ENCODE measurements around the gene ZNF385D.

The ZNF385D gene

GRCh38 chr3:21682206-21682605 lies 68.8 kb downstream of the ZNF385D start:
- in situ Hi-C loops (cut with HindIII; ENCODE audit: low sequenced_read_pairs): no loop called here

- in situ Hi-C loops (cut with HindIII; ENCODE audit: low sequenced_read_pairs): no loop called here
Measured at GRCh38 chr3:21673393-21673792, 77.6 kb downstream of the ZNF385D start.

GRCh38 chr3:21672303-21672702 lies 78.7 kb downstream of the ZNF385D start:
- in situ Hi-C loops (cut with HindIII; ENCODE audit: low sequenced_read_pairs): no loop called here

- in situ Hi-C loops (cut with HindIII; ENCODE audit: low sequenced_read_pairs): no loop called here
Measured at GRCh38 chr3:21670386-21670785, 80.6 kb downstream of the ZNF385D start.

GRCh38 chr3:21668012-21668411 lies 83.0 kb downstream of the ZNF385D start:
- in situ Hi-C loops (cut with HindIII; ENCODE audit: low sequenced_read_pairs): no loop called here

GRCh38 chr3:21665444-21666100 lies 85.4 kb downstream of the ZNF385D start:
- in situ Hi-C loops (cut with HindIII; ENCODE audit: low sequenced_read_pairs): no loop called here

GRCh38 chr3:21664996-21665395 lies 86.0 kb downstream of the ZNF385D start:
- in situ Hi-C loops (cut with HindIII; ENCODE audit: low sequenced_read_pairs): no loop called here

GRCh38 chr3:21662403-21662802 lies 88.6 kb downstream of the ZNF385D start:
- in situ Hi-C loops (cut with HindIII; ENCODE audit: low sequenced_read_pairs): no loop called here

GRCh38 chr3:21654662-21655061 lies 96.3 kb downstream of the ZNF385D start:
- in situ Hi-C loops (cut with HindIII; ENCODE audit: low sequenced_read_pairs): no loop called here

GRCh38 chr3:21654241-21654640 lies 96.8 kb downstream of the ZNF385D start:
- in situ Hi-C loops (cut with HindIII; ENCODE audit: low sequenced_read_pairs): no loop called here

- in situ Hi-C loops (cut with HindIII; ENCODE audit: low sequenced_read_pairs): no loop called here
Measured at GRCh38 chr3:21649519-21649918, 101.5 kb downstream of the ZNF385D start.

- in situ Hi-C loops (cut with HindIII; ENCODE audit: low sequenced_read_pairs): no loop called here
Measured at GRCh38 chr3:21647961-21648360, 103.0 kb downstream of the ZNF385D start.

- in situ Hi-C loops (cut with HindIII; ENCODE audit: low sequenced_read_pairs): no loop called here
Measured at GRCh38 chr3:21645121-21645897, 105.7 kb downstream of the ZNF385D start.

GRCh38 chr3:21644268-21644667 lies 106.7 kb downstream of the ZNF385D start:
- in situ Hi-C loops (cut with HindIII; ENCODE audit: low sequenced_read_pairs): no loop called here

GRCh38 chr3:21643752-21644151 lies 107.3 kb downstream of the ZNF385D start:
- in situ Hi-C loops (cut with HindIII; ENCODE audit: low sequenced_read_pairs): no loop called here

- in situ Hi-C loops (cut with HindIII; ENCODE audit: low sequenced_read_pairs): no loop called here
Measured at GRCh38 chr3:21642433-21642832, 108.6 kb downstream of the ZNF385D start.

GRCh38 chr3:21641959-21642358 lies 109.1 kb downstream of the ZNF385D start:
- in situ Hi-C loops (cut with HindIII; ENCODE audit: low sequenced_read_pairs): no loop called here

- in situ Hi-C loops (cut with HindIII; ENCODE audit: low sequenced_read_pairs): no loop called here
Measured at GRCh38 chr3:21638488-21638887, 112.5 kb downstream of the ZNF385D start.

- in situ Hi-C loops (cut with HindIII; ENCODE audit: low sequenced_read_pairs): no loop called here
Measured at GRCh38 chr3:21634112-21634511, 116.9 kb downstream of the ZNF385D start.

- in situ Hi-C loops (cut with HindIII; ENCODE audit: low sequenced_read_pairs): no loop called here
Measured at GRCh38 chr3:21624524-21624923, 126.5 kb downstream of the ZNF385D start.

- in situ Hi-C loops (cut with HindIII; ENCODE audit: low sequenced_read_pairs): no loop called here
Measured at GRCh38 chr3:21621181-21621651, 129.8 kb downstream of the ZNF385D start.

- in situ Hi-C loops (cut with HindIII; ENCODE audit: low sequenced_read_pairs): no loop called here
Measured at GRCh38 chr3:21620511-21621155, 130.4 kb downstream of the ZNF385D start.
